ENCODE measurements around the gene TOM1L2.

DNA sequence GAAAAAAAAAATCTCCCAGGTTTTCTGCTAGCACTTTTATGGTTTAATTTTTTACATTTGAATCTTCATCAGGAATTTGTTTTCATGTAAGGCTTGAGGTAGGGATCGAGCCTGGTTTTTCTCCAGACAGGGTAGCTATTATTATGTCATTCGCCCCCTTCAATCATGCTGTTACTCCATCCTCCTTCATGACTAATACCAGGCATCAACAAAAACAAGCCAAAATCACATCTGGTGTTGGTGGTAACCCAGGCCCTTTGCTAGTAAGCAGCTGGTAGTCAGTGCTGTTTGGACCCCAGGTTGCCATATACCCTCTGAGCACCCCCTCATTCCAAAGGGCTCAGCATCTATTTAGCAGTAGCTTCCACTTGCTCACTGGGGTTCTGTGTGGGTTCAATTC lies 30.0 kb upstream of the TOM1L2 start:
- no peak for TF ChIP-seq EZH2 (optimal IDR thresholded peaks at IDR 0.05; ENCODE audit: low read depth, low read length)
- TF ChIP-seq, protein P1, sequence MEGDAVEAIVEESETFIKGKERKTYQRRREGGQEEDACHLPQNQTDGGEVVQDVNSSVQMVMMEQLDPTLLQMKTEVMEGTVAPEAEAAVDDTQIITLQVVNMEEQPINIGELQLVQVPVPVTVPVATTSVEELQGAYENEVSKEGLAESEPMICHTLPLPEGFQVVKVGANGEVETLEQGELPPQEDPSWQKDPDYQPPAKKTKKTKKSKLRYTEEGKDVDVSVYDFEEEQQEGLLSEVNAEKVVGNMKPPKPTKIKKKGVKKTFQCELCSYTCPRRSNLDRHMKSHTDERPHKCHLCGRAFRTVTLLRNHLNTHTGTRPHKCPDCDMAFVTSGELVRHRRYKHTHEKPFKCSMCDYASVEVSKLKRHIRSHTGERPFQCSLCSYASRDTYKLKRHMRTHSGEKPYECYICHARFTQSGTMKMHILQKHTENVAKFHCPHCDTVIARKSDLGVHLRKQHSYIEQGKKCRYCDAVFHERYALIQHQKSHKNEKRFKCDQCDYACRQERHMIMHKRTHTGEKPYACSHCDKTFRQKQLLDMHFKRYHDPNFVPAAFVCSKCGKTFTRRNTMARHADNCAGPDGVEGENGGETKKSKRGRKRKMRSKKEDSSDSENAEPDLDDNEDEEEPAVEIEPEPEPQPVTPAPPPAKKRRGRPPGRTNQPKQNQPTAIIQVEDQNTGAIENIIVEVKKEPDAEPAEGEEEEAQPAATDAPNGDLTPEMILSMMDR (IDR thresholded peaks at IDR 0.05; ENCODE audit: low read length) = no peak

Measured in MM.1S (cell line).